ENCODE measurements around the gene SLC3A2.

DNA sequence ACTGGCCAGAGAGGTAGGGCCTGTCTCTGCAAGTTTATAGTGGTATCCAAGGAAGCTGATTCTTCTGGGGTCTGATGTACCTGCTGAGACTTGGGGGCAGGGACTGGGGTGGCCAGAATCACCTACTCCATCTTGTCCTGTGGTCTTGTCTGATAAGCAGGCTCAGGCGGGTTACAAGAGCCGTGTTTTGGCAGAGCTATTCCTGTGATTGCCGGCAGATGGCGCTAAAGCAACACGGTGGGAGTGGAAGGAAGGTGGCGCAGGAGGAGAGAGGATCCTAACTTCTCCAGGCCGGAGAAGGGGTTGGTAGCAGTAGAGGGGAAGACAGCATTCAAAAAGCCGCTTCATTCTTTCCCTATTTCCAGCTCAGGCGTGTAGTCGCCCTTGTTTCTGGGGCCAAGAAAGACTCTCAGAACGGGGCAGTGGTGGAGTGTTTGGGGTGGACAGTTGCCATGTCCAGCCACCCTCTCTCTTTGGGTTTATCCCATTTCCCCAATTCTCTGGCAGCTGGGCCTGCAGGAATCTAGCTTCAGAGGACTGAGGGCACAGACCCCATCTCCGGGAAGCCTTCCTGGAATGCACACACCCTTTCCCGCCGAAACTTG lies 25.3 kb downstream of the SLC3A2 start:
- TF ChIP-seq, protein P1, sequence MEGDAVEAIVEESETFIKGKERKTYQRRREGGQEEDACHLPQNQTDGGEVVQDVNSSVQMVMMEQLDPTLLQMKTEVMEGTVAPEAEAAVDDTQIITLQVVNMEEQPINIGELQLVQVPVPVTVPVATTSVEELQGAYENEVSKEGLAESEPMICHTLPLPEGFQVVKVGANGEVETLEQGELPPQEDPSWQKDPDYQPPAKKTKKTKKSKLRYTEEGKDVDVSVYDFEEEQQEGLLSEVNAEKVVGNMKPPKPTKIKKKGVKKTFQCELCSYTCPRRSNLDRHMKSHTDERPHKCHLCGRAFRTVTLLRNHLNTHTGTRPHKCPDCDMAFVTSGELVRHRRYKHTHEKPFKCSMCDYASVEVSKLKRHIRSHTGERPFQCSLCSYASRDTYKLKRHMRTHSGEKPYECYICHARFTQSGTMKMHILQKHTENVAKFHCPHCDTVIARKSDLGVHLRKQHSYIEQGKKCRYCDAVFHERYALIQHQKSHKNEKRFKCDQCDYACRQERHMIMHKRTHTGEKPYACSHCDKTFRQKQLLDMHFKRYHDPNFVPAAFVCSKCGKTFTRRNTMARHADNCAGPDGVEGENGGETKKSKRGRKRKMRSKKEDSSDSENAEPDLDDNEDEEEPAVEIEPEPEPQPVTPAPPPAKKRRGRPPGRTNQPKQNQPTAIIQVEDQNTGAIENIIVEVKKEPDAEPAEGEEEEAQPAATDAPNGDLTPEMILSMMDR (IDR thresholded peaks at IDR 0.05), result peak; percentile 96 to 99 (median 97)
- TF ChIP-seq POLR2A (IDR thresholded peaks at IDR 0.05) (no peak), POLR2AphosphoS5 (IDR thresholded peaks at IDR 0.05) (peak; percentile 23 to 54 (median 24))

Data from breast epithelium (tissue), 3 donors.